GM23338 (cell line): Measurements from ENCODE around the gene PAQR4. TPM values are rescaled to one million over a fixed set of nuclear protein-coding genes. Genes with fewer than 3 reads are reported as not detected.

Experiments used
- ATAC-seq: fragments of 200-7000 bp; cut with Tn5 transposase; 3 replicates; pipeline ENCODE4 v1.9.1; 2020
- DNase-seq: peaks from one replicate; pipeline ENCODE4 v3.0.0-alpha.2; 2015; ENCODE audit warnings: low spot score
- H2AFZ ChIP-seq: fragments of 200-600 bp; sonication (generic); 2 replicates; pipeline ENCODE4 v1.8.0; 2016; ENCODE audit warnings: antibody characterized with exemption, mild to moderate bottlenecking, moderate library complexity
- H3F3A ChIP-seq: fragments of 200-600 bp; sonication (generic); replicated peaks from 2 replicates; pipeline ENCODE4 v1.8.0; 2017; ENCODE audit warnings: antibody characterized with exemption, mixed run types, low read depth
- H3K27ac ChIP-seq: fragments of 200-600 bp; sonication (generic); 2 replicates; pipeline ENCODE4 v1.6.1; 2016; ENCODE audit warnings: low read depth
- H3K27me3 ChIP-seq: fragments of 200-600 bp; sonication (generic); 2 replicates; pipeline ENCODE4 v1.8.0; 2016; ENCODE audit warnings: mild to moderate bottlenecking, mixed run types, moderate library complexity; ENCODE audit not compliant: insufficient read depth
- H3K36me3 ChIP-seq: fragments of 200-600 bp; sonication (generic); 2 replicates; pipeline ENCODE4 v1.8.0; 2016; ENCODE audit warnings: mild to moderate bottlenecking; ENCODE audit not compliant: insufficient read depth
- H3K4me1 ChIP-seq: fragments of 200-600 bp; sonication (generic); 2 replicates; pipeline ENCODE4 v1.8.0; 2016; ENCODE audit warnings: mild to moderate bottlenecking, moderate library complexity; ENCODE audit not compliant: insufficient read depth
- H3K4me2 ChIP-seq: fragments of 200-600 bp; sonication (generic); 2 replicates; pipeline ENCODE4 v1.7.1; 2017; ENCODE audit warnings: mixed run types
- H3K4me3 ChIP-seq: fragments of 200-600 bp; sonication (generic); 2 replicates; pipeline ENCODE4 v1.6.1; 2016; ENCODE audit warnings: mixed run types
- H3K79me2 ChIP-seq: fragments of 200-600 bp; sonication (generic); replicated peaks from 2 replicates; pipeline ENCODE4 v1.8.0; 2017; ENCODE audit warnings: mild to moderate bottlenecking; ENCODE audit not compliant: insufficient read depth
- H3K9me2 ChIP-seq: fragments of 200-600 bp; sonication (generic); 2 replicates; pipeline ENCODE4 v1.8.0; 2017; ENCODE audit not compliant: insufficient read depth
- H4K20me1 ChIP-seq: fragments of 200-600 bp; sonication (generic); replicated peaks from 2 replicates; pipeline ENCODE4 v1.8.0; 2017; ENCODE audit warnings: mild to moderate bottlenecking; ENCODE audit not compliant: insufficient read depth
- H3K27ac Mint-ChIP-seq: 2 replicates; pipeline ENCODE4 v1.8.0; 2020; ENCODE audit warnings: inconsistent platforms, mild to moderate bottlenecking, moderate library complexity, mixed read lengths
- H3K27me3 Mint-ChIP-seq: 3 replicates; pipeline ENCODE4 v1.8.0; 2022; ENCODE audit warnings: low read depth, mild to moderate bottlenecking, moderate library complexity, mixed read lengths, inconsistent platforms; ENCODE audit not compliant: insufficient read depth, poor library complexity
- H3K36me3 Mint-ChIP-seq: 3 replicates; pipeline ENCODE4 v1.8.0; 2021; ENCODE audit warnings: low read depth, mild to moderate bottlenecking, inconsistent platforms, moderate library complexity, mixed read lengths
- H3K4me1 Mint-ChIP-seq: 3 replicates; pipeline ENCODE4 v1.8.0; 2020; ENCODE audit warnings: mild to moderate bottlenecking, inconsistent platforms, mixed read lengths
- H3K4me3 Mint-ChIP-seq: 3 replicates; pipeline ENCODE4 v1.8.0; 2021; ENCODE audit warnings: moderate library complexity, mild to moderate bottlenecking, inconsistent platforms, mixed read lengths
- H3K9me3 Mint-ChIP-seq: 3 replicates; pipeline ENCODE4 v1.8.0; 2020; ENCODE audit warnings: moderate library complexity, mild to moderate bottlenecking, inconsistent platforms, mixed read lengths
- CREB1 ChIP-seq: fragments of 250-450 bp; sonication (Bioruptor Pico); IDR thresholded peaks from 2 replicates; pipeline ENCODE4 v1.5.0; 2020; ENCODE audit warnings: low read depth, mild to moderate bottlenecking, moderate library complexity
- ETS1 ChIP-seq: IDR thresholded peaks from 2 replicates; pipeline ENCODE4 v1.6.1; 2016; ENCODE audit warnings: antibody characterized with exemption
- EZH2 ChIP-seq: fragments of 200-600 bp; sonication (generic); IDR thresholded peaks from one replicate; pipeline ENCODE4 v1.8.0; 2017; ENCODE audit warnings: antibody characterized with exemption, mild to moderate bottlenecking, low read depth; ENCODE audit not compliant: unreplicated experiment
- EZH2phosphoT487 ChIP-seq: fragments of 200-600 bp; sonication (generic); IDR thresholded peaks from one replicate; pipeline ENCODE4 v1.8.1; 2018; ENCODE audit warnings: antibody characterized with exemption; ENCODE audit not compliant: unreplicated experiment
- JUNB ChIP-seq: IDR thresholded peaks from one replicate; pipeline ENCODE4 v1.6.1; 2016; ENCODE audit warnings: antibody characterized with exemption; ENCODE audit not compliant: unreplicated experiment
- NANOG ChIP-seq: IDR thresholded peaks from 2 replicates; pipeline ENCODE4 v1.6.1; 2016; ENCODE audit warnings: antibody characterized with exemption, borderline replicate concordance
- POLR2AphosphoS5 ChIP-seq: IDR thresholded peaks from 2 replicates; pipeline ENCODE4 v1.6.1; 2016; ENCODE audit warnings: antibody characterized with exemption, low read depth
- STAT1 ChIP-seq: IDR thresholded peaks from one replicate; pipeline ENCODE4 v1.6.1; 2016; ENCODE audit warnings: antibody characterized with exemption; ENCODE audit not compliant: unreplicated experiment
- ZNF114 ChIP-seq: fragments of 250-450 bp; sonication (Bioruptor Pico); IDR thresholded peaks from 2 replicates; pipeline ENCODE4 v1.5.0; 2020; ENCODE audit warnings: mild to moderate bottlenecking, moderate library complexity
- ZNF331 ChIP-seq: fragments of 250-450 bp; sonication (Bioruptor Pico); IDR thresholded peaks from 2 replicates; pipeline ENCODE4 v1.5.0; 2020; ENCODE audit warnings: low read depth, mild to moderate bottlenecking, moderate library complexity
- ZNF462 ChIP-seq: fragments of 250-450 bp; sonication (Bioruptor Pico); IDR thresholded peaks from 2 replicates; pipeline ENCODE4 v1.5.0; 2020; ENCODE audit warnings: mild to moderate bottlenecking, moderate library complexity
- polyA plus RNA-seq: library from polyadenylated mRNA; unstranded; fragments of >200 nt; fragmentation: Nextera tagmentation; extraction: Ambion mirVana; gene quantifications from 2 replicates; pipeline ENCODE4 v1.2.1, GENCODE V29; 2016
- total RNA-seq: library from RNA; depleted of rRNA; stranded (reverse); fragments of >200 nt; shearing (Covaris generic); gene quantifications from 2 replicates; pipeline ENCODE4 v1.2.3, GENCODE V29; 2014

Gene PAQR4
- total and polyA plus RNA-seq, 2 experiments from 2014 or later, result 7.0 to 29.3 TPM

- Histone ChIP-seq H3K4me2 (peak overlapping the region; percentile 51), H4K20me1 (no peaks in the 10 kb centered on the region), H3K4me1 (peaks cover 20% of the 10 kb centered on the region; the same call in 1 of the 2 replicates), H2AFZ (no peak overlapping the region), H3K27ac (no peak overlapping the region), H3K27me3 (no peaks in the 10 kb centered on the region), H3K9me2 (no peaks in the 10 kb centered on the region), H3F3A (0 out of 2 replicates have a peak, but pooled peaks cover 9% of the 10 kb centered on the region), H3K79me2 (no peaks in the 10 kb centered on the region), H3K4me3 (no peak overlapping the region), H3K36me3 (no peaks in the 10 kb centered on the region)
- peak; percentile 11 for ATAC-seq
- H3K27ac Mint-ChIP-seq, result no peak overlapping the region
- no peak for DNase-seq
- H3K9me3 Mint-ChIP-seq, result no peaks in the 10 kb centered on the region
- no peaks in the 10 kb centered on the region for H3K36me3 Mint-ChIP-seq
- no peak overlapping the region for H3K4me3 Mint-ChIP-seq
- peaks cover 22% of the 10 kb centered on the region for H3K4me1 Mint-ChIP-seq
- peaks cover 13% of the 10 kb centered on the region for H3K27me3 Mint-ChIP-seq
- TF ChIP-seq ZNF114 (CRISPR knock-in tag) (no peak), ETS1 (no peak)
These were observed 14.3 kb upstream of the PAQR4 start for GRCh38 chr16:2954656-2955381.

- Histone ChIP-seq H3K79me2 (no peaks in the 10 kb centered on the region), H3K4me3 (no peak overlapping the region; the same call in 1 of the 2 replicates), H3K4me1 (peaks cover 20% of the 10 kb centered on the region; the same call in 1 of the 2 replicates), H3K27me3 (no peaks in the 10 kb centered on the region), H4K20me1 (no peaks in the 10 kb centered on the region), H3K9me2 (no peaks in the 10 kb centered on the region), H3K27ac (no peak overlapping the region), H3K4me2 (peak overlapping the region; percentile 51), H2AFZ (no peak overlapping the region; the same call in 1 of the 2 replicates), H3F3A (0 out of 2 replicates have a peak, but pooled peaks cover 9% of the 10 kb centered on the region), H3K36me3 (no peaks in the 10 kb centered on the region)
- Mint-ChIP-seq H3K27ac (no peak overlapping the region), H3K4me1 (peaks cover 22% of the 10 kb centered on the region), H3K36me3 (no peaks in the 10 kb centered on the region), H3K9me3 (no peaks in the 10 kb centered on the region), H3K4me3 (no peak overlapping the region), H3K27me3 (peaks cover 13% of the 10 kb centered on the region)
- ATAC-seq (peak; percentile 31), DNase-seq (no peak)
- TF ChIP-seq ZNF114 (CRISPR knock-in tag) (no peak), CREB1 (CRISPR knock-in tag) (no peak), POLR2AphosphoS5 (no peak), EZH2 (no peak), NANOG (no peak), JUNB (no peak), ZNF462 (CRISPR knock-in tag) (no peak), ZNF331 (CRISPR knock-in tag) (no peak), STAT1 (no peak), EZH2phosphoT487 (no peak)
These were observed 13.7 kb upstream of the PAQR4 start for GRCh38 chr16:2955438-2955778.
